Endothelial cell of umbilical vein (primary cell): ENCODE data around the gene ULK4. TPM values are rescaled to one million over a fixed set of nuclear protein-coding genes. Genes with fewer than 3 reads are reported as not detected.

Source experiments
- BruUV-seq: library from RNA; stranded (reverse); fragments of 400-500 nt; replicated peaks from 2 replicates; lab custom pipeline; 2021; lab: Mats Ljungman, UMichigan
- CTCF ChIA-PET: fragments of 300-600, 350-600 bp; sonication (Branson Sonifier 250); formaldehyde crosslinking; loops from one replicate; lab custom pipeline; 2021; ENCODE audit warnings: antibody characterized with exemption, inconsistent platforms; lab: Charles Lee
- POLR2A ChIA-PET: fragments of 300-600, 350-600 bp; sonication (Branson Sonifier 250); formaldehyde crosslinking; loops from one replicate; lab custom pipeline; 2021; ENCODE audit warnings: antibody characterized with exemption, inconsistent platforms; lab: Charles Lee
- DNase-seq: peaks from one replicate; pipeline ENCODE4 v3.0.0-alpha.2; 2011; ENCODE audit warnings: low read depth, low spot score
- FAIRE-seq: peaks from 2 replicates; lab custom pipeline; 2011; peaks lifted over from hg19 to GRCh38; lab: Jason Lieb, UNC
- H2AFZ ChIP-seq: 2 replicates; pipeline ENCODE4 v1.6.0; 2012; ENCODE audit warnings: low read depth, low read length, control low read depth, inconsistent platforms
- H3K27ac ChIP-seq: 2 replicates; pipeline ENCODE4 v1.5.1; 2011; ENCODE audit warnings: low read depth, mild to moderate bottlenecking, control low read depth, low read length, moderate library complexity; ENCODE audit not compliant: insufficient read depth
- H3K27me3 ChIP-seq, 2 experiments: 2 replicates each; pipeline versions ENCODE4 v1.6.0 to v1.6.1; 2011; ENCODE audit warnings: low read length in 2 of 2, mixed read lengths in 1 of 2; ENCODE audit not compliant: control insufficient read depth in 2 of 2, insufficient read depth in 2 of 2
- H3K36me3 ChIP-seq, 2 experiments: 2 replicates in 1 of 2; 3 replicates in 1 of 2; pipeline ENCODE4 v1.5.1; 2011; ENCODE audit warnings: low read length in 2 of 2, mild to moderate bottlenecking in 1 of 2, moderate library complexity in 1 of 2; ENCODE audit not compliant: control insufficient read depth in 2 of 2, insufficient read depth in 2 of 2; ENCODE audit errors: extremely low read depth in 1 of 2
- H3K4me1 ChIP-seq: 3 replicates; pipeline ENCODE4 v1.5.1; 2011; ENCODE audit warnings: mild to moderate bottlenecking, low read length; ENCODE audit not compliant: control insufficient read depth, insufficient read depth; ENCODE audit errors: extremely low read depth
- H3K4me2 ChIP-seq: 2 replicates; pipeline ENCODE4 v1.6.1; 2011; ENCODE audit warnings: low read length, control low read depth, mixed read lengths; ENCODE audit not compliant: insufficient read depth
- H3K4me3 ChIP-seq, 3 experiments: fragments of 200-600 bp in 1 of 3; sonication (generic), shearing (Covaris generic) in 1 of 3; replicated peaks in 1 of 3; 2 replicates each; pipeline ENCODE4 v1.5.1; 2011 to 2016; ENCODE audit warnings: control low read depth in 3 of 3, low read length in 3 of 3, mild to moderate bottlenecking in 2 of 3, inconsistent platforms in 1 of 3, low read depth in 1 of 3, moderate library complexity in 1 of 3; ENCODE audit not compliant: insufficient read depth in 1 of 3
- H3K79me2 ChIP-seq: 2 replicates; pipeline ENCODE4 v1.6.0; 2012; ENCODE audit warnings: low read length, inconsistent platforms; ENCODE audit not compliant: control insufficient read depth, insufficient read depth
- H3K9ac ChIP-seq: replicated peaks from 2 replicates; pipeline ENCODE3; 2011; ENCODE audit warnings: low read length, control low read depth; ENCODE audit not compliant: insufficient read depth; ENCODE audit errors: extremely low read depth
- H3K9me1 ChIP-seq: replicated peaks from 3 replicates; pipeline ENCODE4 v1.6.0; 2011; ENCODE audit warnings: mild to moderate bottlenecking, low read length; ENCODE audit not compliant: control insufficient read depth, insufficient read depth; ENCODE audit errors: extremely low read depth
- H3K9me3 ChIP-seq: replicated peaks from 2 replicates; pipeline ENCODE4 v1.5.1; 2012; ENCODE audit warnings: low read length, inconsistent platforms; ENCODE audit not compliant: control insufficient read depth, insufficient read depth
- H4K20me1 ChIP-seq: replicated peaks from 2 replicates; pipeline ENCODE3; 2011; ENCODE audit warnings: mild to moderate bottlenecking, low read length; ENCODE audit not compliant: control insufficient read depth, insufficient read depth; ENCODE audit errors: extremely low read depth
- CTCF ChIP-seq, 2 donors: IDR thresholded peaks; 1 replicate in 1 of 2; 2 replicates in 1 of 2; pipeline ENCODE4 v1.5.1; 2011; ENCODE audit warnings: low read length in 2 of 2, mild to moderate bottlenecking in 2 of 2, moderate library complexity in 2 of 2, control low read depth in 1 of 2, inconsistent platforms in 1 of 2, low read depth in 1 of 2; ENCODE audit not compliant: insufficient read depth in 1 of 2; ENCODE audit errors: extremely low read depth in 1 of 2
- EZH2 ChIP-seq: IDR thresholded peaks from 2 replicates; pipeline ENCODE4 v1.6.1; 2012; ENCODE audit warnings: borderline replicate concordance, low read depth, mild to moderate bottlenecking, moderate library complexity, low read length, inconsistent platforms; ENCODE audit not compliant: severe bottlenecking
- FOS ChIP-seq: IDR thresholded peaks from 2 replicates; pipeline ENCODE4 v1.6.1; 2011; ENCODE audit warnings: mild to moderate bottlenecking, low read length, moderate library complexity, borderline replicate concordance; ENCODE audit not compliant: insufficient read depth
- GATA2 ChIP-seq: IDR thresholded peaks from 2 replicates; pipeline ENCODE4 v1.7.0; 2011; ENCODE audit warnings: low read depth, mild to moderate bottlenecking, moderate library complexity, mixed read lengths, low read length; ENCODE audit not compliant: insufficient read length, insufficient read depth
- JUN ChIP-seq: IDR thresholded peaks from 2 replicates; pipeline ENCODE4 v1.6.1; 2011; ENCODE audit warnings: borderline replicate concordance, low read depth; ENCODE audit not compliant: insufficient read length, insufficient read depth
- MAX ChIP-seq: IDR thresholded peaks from 2 replicates; pipeline ENCODE4 v1.6.1; 2011; ENCODE audit not compliant: insufficient read depth, insufficient read length
- POLR2AphosphoS5 ChIP-seq: IDR thresholded peaks from 2 replicates; pipeline ENCODE4 v1.6.1; 2012; ENCODE audit warnings: low read depth, mild to moderate bottlenecking, control low read depth, low read length, moderate library complexity; ENCODE audit not compliant: insufficient read depth
- dilution Hi-C: fragments of 300-500 bp; cut with MboI; formaldehyde crosslinking; loops from one replicate; pipeline ENCODE4 v1.15.0; 2019; ENCODE audit warnings: low sequenced_read_pairs; ENCODE audit not compliant: extremely low pct_ligation_motif_present
- intact Hi-C: fragments of 100-400 bp; cut with micrococcal nuclease; formaldehyde crosslinking; loops from one replicate; pipeline ENCODE4 v1.10.0; 2022
- polyA plus RNA-seq, 4 experiments: library from polyadenylated mRNA; depleted of rRNA in 3 of 4; stranded (reverse) in 3 of 4; unstranded in 1 of 4; fragments of >200 nt; gene quantifications; 2 replicates each; pipeline versions ENCODE4 v1.2.1 to v1.2.3, GENCODE V29; 2011 to 2012; ENCODE audit warnings: missing spikeins in 1 of 4
- total RNA-seq: library from RNA; stranded (reverse); gene quantifications from 2 replicates; pipeline ENCODE4 v1.2.3, GENCODE V29; 2021

Gene ULK4
- total and polyA plus RNA-seq, 2 donors (not counting 3 experiments of a cell fraction or from before 2014, with no cell fraction given) = 3.3 to 16.0 TPM

- no TSS peak for BruUV-seq
- intact Hi-C loops (no loop called here), dilution Hi-C loops (no loop called here)
- FAIRE-seq = no peak
- H3K9me1 ChIP-seq = no peaks in the 10 kb centered on the region
- no peaks in the 10 kb centered on the region for H3K4me1 ChIP-seq
- H2AFZ ChIP-seq = no peak overlapping the region
- no peak overlapping the region for H3K4me2 ChIP-seq
- TF ChIP-seq GATA2 (no peak), CTCF (IDR thresholded peaks at IDR 0.05; ENCODE audit: extremely low read depth in 1 of 2, insufficient read depth in 1 of 2, low read depth in 1 of 2, low read length in 2 of 2) (no peak), EZH2 (no peak), POLR2AphosphoS5 (no peak), MAX (no peak), FOS (no peak), JUN (no peak)
- no peak for DNase-seq
- H3K27me3 ChIP-seq = no peaks in the 10 kb centered on the region
- no peaks in the 10 kb centered on the region for H3K79me2 ChIP-seq
- H3K9ac ChIP-seq = no peak overlapping the region
- ChIA-PET CTCF (interaction anchor here (1.1 kb wide), 1 partner anchor 18 kb away, joined by 3 read pairs; no protein-coding TSS in a partner anchor), POLR2A (no interaction called here)
- no peak overlapping the region for H3K27ac ChIP-seq
- no peaks in the 10 kb centered on the region for H3K9me3 ChIP-seq
- no peak overlapping the region for H3K4me3 ChIP-seq
- H3K36me3 ChIP-seq = no peaks in the 10 kb centered on the region
- H4K20me1 ChIP-seq = no peaks in the 10 kb centered on the region
Observed at GRCh38 chr3:41293169-41293681, 668.7 kb downstream of the ULK4 start.
